SK-N-SH (cell line): ENCODE data around the gene ZNF341. TPM values are rescaled to one million over a fixed set of nuclear protein-coding genes. Genes with fewer than 3 reads are reported as not detected.

Source experiments
- CTCF ChIA-PET: fragments of 300-600, 350-600 bp; formaldehyde crosslinking; extraction: SDS; loops from one replicate; lab custom pipeline; 2021; lab: Yijun Ruan, JAX
- POLR2A ChIA-PET: fragments of 350-600 bp; sonication (Branson Sonifier 250); formaldehyde crosslinking; extraction: SDS; loops from one replicate; lab custom pipeline; 2020; ENCODE audit warnings: antibody characterized with exemption, inconsistent platforms; lab: Yijun Ruan, JAX
- DNase-seq: peaks from one replicate; pipeline ENCODE4 v3.0.0; 2012
- H2AFZ ChIP-seq: fragments of 200-600 bp; sonication (generic); 2 replicates; pipeline ENCODE4 v1.8.1; 2016; ENCODE audit warnings: antibody characterized with exemption, mild to moderate bottlenecking, low read depth
- H3F3A ChIP-seq: fragments of 200-600 bp; sonication (generic); replicated peaks from 2 replicates; pipeline ENCODE3; 2016; ENCODE audit warnings: antibody characterized with exemption, mild to moderate bottlenecking; ENCODE audit not compliant: insufficient read depth
- H3K27ac ChIP-seq, 2 experiments: fragments of 200-500 bp in 1 of 2; fragments of 200-600 bp in 1 of 2; sonication (Bioruptor generic) in 1 of 2; sonication (generic), shearing (Covaris generic) in 1 of 2; 2 replicates each; pipeline versions ENCODE4 v1.5.1 to v1.6.1; 2014 to 2016; ENCODE audit warnings: low read depth in 2 of 2, inconsistent platforms in 1 of 2, low read length in 1 of 2, mild to moderate bottlenecking in 1 of 2, mixed read lengths in 1 of 2
- H3K27me3 ChIP-seq: fragments of 200-600 bp; sonication (generic), shearing (Covaris generic); 2 replicates; pipeline ENCODE4 v1.6.1; 2016; ENCODE audit warnings: mixed run types; ENCODE audit not compliant: insufficient read depth
- H3K36me3 ChIP-seq, 2 experiments: fragments of 200-500 bp in 1 of 2; fragments of 200-600 bp in 1 of 2; sonication (Bioruptor generic) in 1 of 2; sonication (generic) in 1 of 2; replicated peaks in 1 of 2; 2 replicates each; pipeline versions ENCODE3 to v1.5.1; 2014 to 2016; ENCODE audit warnings: low read length in 1 of 2, mild to moderate bottlenecking in 1 of 2; ENCODE audit not compliant: insufficient read depth in 2 of 2, control insufficient read depth in 1 of 2
- H3K4me1 ChIP-seq, 2 experiments: fragments of 200-500 bp in 1 of 2; fragments of 200-600 bp in 1 of 2; sonication (Bioruptor generic) in 1 of 2; sonication (generic), shearing (Covaris generic) in 1 of 2; 2 replicates each; pipeline versions ENCODE4 v1.5.1 to v1.6.1; 2014 to 2016; ENCODE audit warnings: low read depth in 1 of 2, low read length in 1 of 2, mixed run types in 1 of 2; ENCODE audit not compliant: insufficient read depth in 2 of 2, control insufficient read depth in 1 of 2
- H3K4me2 ChIP-seq: fragments of 200-600 bp; sonication (generic), shearing (Covaris generic); 2 replicates; pipeline ENCODE4 v1.6.1; 2017; ENCODE audit warnings: mixed run types
- H3K4me3 ChIP-seq, 2 experiments: fragments of 200-500 bp in 1 of 2; fragments of 200-600 bp in 1 of 2; sonication (Bioruptor generic) in 1 of 2; sonication (generic), shearing (Covaris generic) in 1 of 2; 2 replicates each; pipeline versions ENCODE4 v1.5.1 to v1.8.1; 2014 to 2016; ENCODE audit warnings: low read depth in 2 of 2, inconsistent platforms in 1 of 2, low read length in 1 of 2, mild to moderate bottlenecking in 1 of 2, mixed read lengths in 1 of 2, moderate library complexity in 1 of 2
- H3K79me2 ChIP-seq: fragments of 200-600 bp; sonication (generic); 2 replicates; pipeline ENCODE4 v1.8.1; 2017; ENCODE audit warnings: mild to moderate bottlenecking; ENCODE audit not compliant: insufficient read depth
- H3K9ac ChIP-seq: fragments of 200-600 bp; sonication (generic); 2 replicates; pipeline ENCODE4 v1.6.1; 2017; ENCODE audit warnings: mixed run types
- H3K9me2 ChIP-seq: fragments of 200-600 bp; sonication (generic); 2 replicates; pipeline ENCODE4 v1.6.1; 2017; ENCODE audit warnings: mixed run types
- H3K9me3 ChIP-seq: fragments of 200-600 bp; sonication (generic); 2 replicates; pipeline ENCODE4 v1.6.1; 2017; ENCODE audit warnings: mixed run types, mild to moderate bottlenecking, moderate library complexity
- H4K20me1 ChIP-seq: fragments of 200-600 bp; sonication (generic); 2 replicates; pipeline ENCODE4 v1.6.1; 2017; ENCODE audit warnings: mild to moderate bottlenecking, mixed run types; ENCODE audit not compliant: insufficient read depth
- CHD2 ChIP-seq: fragments of 150-350 bp; IDR thresholded peaks from 2 replicates; pipeline ENCODE4 v1.6.1; 2018; ENCODE audit warnings: low read length; ENCODE audit not compliant: partially characterized antibody
- CTCF ChIP-seq: fragments of 200-600 bp; sonication (generic); IDR thresholded peaks from 2 replicates; pipeline ENCODE4 v1.6.1; 2017; ENCODE audit warnings: antibody characterized with exemption, mild to moderate bottlenecking, moderate library complexity
- ELF1 ChIP-seq: IDR thresholded peaks from 2 replicates; pipeline ENCODE4 v1.4.0; 2012
- EP300 ChIP-seq, 2 experiments: IDR thresholded peaks; 2 replicates each; pipeline versions ENCODE4 v1.4.0 to v1.6.1; 2012; ENCODE audit warnings: borderline replicate concordance in 1 of 2, low read depth in 1 of 2, low read length in 1 of 2
- EZH2phosphoT487 ChIP-seq: fragments of 200-600 bp; sonication (generic); IDR thresholded peaks from 2 replicates; pipeline ENCODE4 v1.6.1; 2017; ENCODE audit warnings: low read depth, mixed run types, mild to moderate bottlenecking, antibody characterized with exemption, moderate library complexity, borderline replicate concordance
- FOXM1 ChIP-seq: IDR thresholded peaks from 2 replicates; pipeline ENCODE4 v1.4.0; 2012; ENCODE audit warnings: low read depth, mild to moderate bottlenecking
- GABPA ChIP-seq: IDR thresholded peaks from 2 replicates; pipeline ENCODE4 v1.4.0; 2012; ENCODE audit warnings: low read depth, mild to moderate bottlenecking
- GATA2 ChIP-seq: sonication (generic); formaldehyde crosslinking; IDR thresholded peaks from 2 replicates; pipeline ENCODE4 v1.5.0; 2020; ENCODE audit warnings: mild to moderate bottlenecking, missing genetic modification reagents
- IRF3 ChIP-seq: fragments of 150-350 bp; IDR thresholded peaks from 2 replicates; pipeline ENCODE4 v1.6.1; 2016; ENCODE audit warnings: mild to moderate bottlenecking, low read depth, low read length
- JUND ChIP-seq: IDR thresholded peaks from 2 replicates; pipeline ENCODE4 v1.4.0; 2012
- MXI1 ChIP-seq: IDR thresholded peaks from 2 replicates; pipeline ENCODE4 v1.6.1; 2012; ENCODE audit warnings: mild to moderate bottlenecking, low read depth, low read length, improper control_type of control experiment
- NFIC ChIP-seq: IDR thresholded peaks from 2 replicates; pipeline ENCODE4 v1.4.0; 2012; ENCODE audit warnings: borderline replicate concordance
- NRF1 ChIP-seq: IDR thresholded peaks from 2 replicates; pipeline ENCODE4 v1.6.1; 2012; ENCODE audit warnings: low read depth, mild to moderate bottlenecking, low read length
- POLR2AphosphoS5 ChIP-seq: IDR thresholded peaks from 2 replicates; pipeline ENCODE4 v1.6.1; 2012; ENCODE audit warnings: low read depth, low read length
- RAD21 ChIP-seq: IDR thresholded peaks from 2 replicates; pipeline ENCODE4 v1.6.1; 2012; ENCODE audit warnings: mild to moderate bottlenecking, low read length
- RXRA ChIP-seq: IDR thresholded peaks from 2 replicates; pipeline ENCODE4 v1.4.0; 2012; ENCODE audit warnings: low read depth, mild to moderate bottlenecking, borderline replicate concordance
- SIN3A ChIP-seq: IDR thresholded peaks from 2 replicates; pipeline ENCODE4 v1.6.1; 2012; ENCODE audit warnings: low read depth, mild to moderate bottlenecking, low read length, moderate library complexity, borderline replicate concordance
- TCF12 ChIP-seq: IDR thresholded peaks from 2 replicates; pipeline ENCODE4 v1.4.0; 2012
- TEAD4 ChIP-seq: IDR thresholded peaks from 2 replicates; pipeline ENCODE4 v1.4.0; 2012; ENCODE audit warnings: mild to moderate bottlenecking, borderline replicate concordance; ENCODE audit not compliant: insufficient read depth
- USF1 ChIP-seq: IDR thresholded peaks from 2 replicates; pipeline ENCODE4 v1.4.0; 2012; ENCODE audit warnings: low read depth, borderline replicate concordance
- YY1 ChIP-seq: IDR thresholded peaks from 2 replicates; pipeline ENCODE4 v1.4.0; 2012; ENCODE audit warnings: low read depth, mild to moderate bottlenecking
- WGBS: methylation state at CpG from one replicate; pipeline ENCODE4 v1.1.6; 2017; ENCODE audit warnings: low lambda C conversion rate; 5-methylcytosine and 5-hydroxymethylcytosine counted together
- polyA plus RNA-seq, 3 experiments: library from polyadenylated mRNA; depleted of rRNA; stranded (reverse); fragments of >200 nt; gene quantifications; 2 replicates each; pipeline ENCODE4 v1.2.3, GENCODE V29; 2012
- TF ChIP-seq, protein P1 (sequence below): IDR thresholded peaks from 2 replicates; pipeline ENCODE4 v1.4.0; 2012; ENCODE audit warnings: low read depth
- TF ChIP-seq, protein P2 (sequence below): fragments of 150-350 bp; IDR thresholded peaks from 2 replicates; pipeline ENCODE4 v1.6.1; 2017; ENCODE audit warnings: antibody characterized with exemption, low read length, low read depth, borderline replicate concordance

The ZNF341 gene
- polyA plus RNA-seq, 1 of the 3 experiments (the other 2 are of a cell fraction): 3.2 TPM

DNA sequence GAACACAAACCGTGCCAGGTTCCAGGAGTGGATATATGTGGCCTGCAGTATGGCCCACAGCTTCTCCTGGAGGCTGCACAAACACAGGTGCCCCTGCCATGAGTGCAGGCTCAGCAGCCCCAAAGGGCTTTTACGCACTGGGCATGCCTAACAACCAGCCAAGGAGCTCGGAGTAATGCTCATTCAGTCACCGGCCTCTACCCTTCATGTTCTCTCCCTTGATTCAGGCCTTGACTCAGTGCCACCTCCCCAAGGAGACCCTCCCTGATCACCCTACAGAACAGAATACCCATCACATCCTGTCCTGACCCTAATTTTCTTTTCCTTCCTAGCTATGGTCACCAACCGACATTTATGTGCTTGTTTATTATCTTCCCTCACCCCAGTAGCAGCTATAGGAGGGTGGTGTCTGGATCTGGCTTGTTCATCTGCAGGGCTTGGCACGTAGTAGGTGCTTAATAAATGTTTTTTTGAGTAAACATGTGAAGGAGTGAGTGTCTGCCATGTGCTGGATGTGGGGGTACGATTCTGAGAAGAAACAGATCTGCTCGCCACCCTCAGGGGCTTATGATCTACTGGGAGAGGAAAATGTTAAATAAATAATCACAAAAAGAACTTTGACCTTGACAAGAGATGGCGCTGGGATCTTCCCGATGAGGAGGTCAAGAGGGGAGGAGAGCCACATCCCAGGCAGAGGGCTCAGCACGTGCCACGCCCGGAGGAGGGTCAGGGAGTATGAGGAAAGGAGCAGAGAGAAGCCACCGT lies 20.9 kb upstream of the ZNF341 start:
- H3F3A ChIP-seq: no peaks in the 10 kb centered on the region
- H3K4me3 ChIP-seq: no peak overlapping the region
- 82% methylated on average over 14 of the region's 14 CpGs for WGBS
- no peaks in the 10 kb centered on the region for H3K9me3 ChIP-seq
- CTCF ChIA-PET: no interaction called here
- no peak overlapping the region for H3K9ac ChIP-seq
- TF ChIP-seq FOXM1: no peak
- TF ChIP-seq MXI1: no peak
- no peak for TF ChIP-seq EP300 (IDR thresholded peaks at IDR 0.05; ENCODE audit: borderline replicate concordance in 1 of 2, low read depth in 1 of 2, low read length in 1 of 2)
- no peak for TF ChIP-seq RXRA
- no peak for TF ChIP-seq SIN3A
- TF ChIP-seq USF1: no peak
- TF ChIP-seq TEAD4: no peak
- TF ChIP-seq CHD2: no peak
- no peak for TF ChIP-seq POLR2AphosphoS5
- TF ChIP-seq NRF1: no peak
- TF ChIP-seq, protein P1, sequence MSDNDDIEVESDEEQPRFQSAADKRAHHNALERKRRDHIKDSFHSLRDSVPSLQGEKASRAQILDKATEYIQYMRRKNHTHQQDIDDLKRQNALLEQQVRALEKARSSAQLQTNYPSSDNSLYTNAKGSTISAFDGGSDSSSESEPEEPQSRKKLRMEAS: no peak
- TF ChIP-seq GABPA: no peak
- no peak for TF ChIP-seq TCF12
- TF ChIP-seq GATA2 (CRISPR knock-in tag): no peak
- TF ChIP-seq ELF1: no peak
- TF ChIP-seq NFIC: no peak
- TF ChIP-seq, all 33 proteins: peak for 0
- no peak overlapping the region for H2AFZ ChIP-seq
- no peaks in the 10 kb centered on the region for H4K20me1 ChIP-seq
- H3K9me2 ChIP-seq: no peaks in the 10 kb centered on the region
- H3K4me2 ChIP-seq: no peak overlapping the region
- no peak overlapping the region for H3K27ac ChIP-seq
- H3K36me3 ChIP-seq: peaks cover 0 to 5% of the 10 kb centered on the region in 2 experiments
- H3K79me2 ChIP-seq: no peaks in the 10 kb centered on the region
- H3K27me3 ChIP-seq: no peaks in the 10 kb centered on the region
- no peaks in the 10 kb centered on the region for H3K4me1 ChIP-seq
- no peak for DNase-seq
- POLR2A ChIA-PET: no interaction called here

GRCh38 chr20:33711446-33711738 lies 20.4 kb upstream of the ZNF341 start:
- Histone ChIP-seq H3K9ac (no peak overlapping the region), H3K4me2 (no peak overlapping the region), H3F3A (no peaks in the 10 kb centered on the region), H2AFZ (no peak overlapping the region), H3K27me3 (no peaks in the 10 kb centered on the region), H3K27ac (no peak overlapping the region), H3K79me2 (no peaks in the 10 kb centered on the region), H3K36me3 (peaks cover 0 to 5% of the 10 kb centered on the region in 2 experiments), H3K4me3 (no peak overlapping the region), H3K9me3 (no peaks in the 10 kb centered on the region), H3K9me2 (no peaks in the 10 kb centered on the region), H4K20me1 (no peaks in the 10 kb centered on the region), H3K4me1 (no peaks in the 10 kb centered on the region)
- ChIA-PET POLR2A (no interaction called here), CTCF (no interaction called here)
- WGBS: 64% methylated on average over 1 of the region's 1 CpG
- DNase-seq: no peak
- TF ChIP-seq, protein P1: no peak
- TF ChIP-seq EZH2phosphoT487 (no peak), NFIC (no peak), GABPA (no peak), YY1 (no peak), TEAD4 (no peak), NRF1 (no peak), IRF3 (no peak), RAD21 (no peak), CTCF (no peak), JUND (no peak), TCF12 (no peak), CHD2 (no peak)
- TF ChIP-seq, protein P2, sequence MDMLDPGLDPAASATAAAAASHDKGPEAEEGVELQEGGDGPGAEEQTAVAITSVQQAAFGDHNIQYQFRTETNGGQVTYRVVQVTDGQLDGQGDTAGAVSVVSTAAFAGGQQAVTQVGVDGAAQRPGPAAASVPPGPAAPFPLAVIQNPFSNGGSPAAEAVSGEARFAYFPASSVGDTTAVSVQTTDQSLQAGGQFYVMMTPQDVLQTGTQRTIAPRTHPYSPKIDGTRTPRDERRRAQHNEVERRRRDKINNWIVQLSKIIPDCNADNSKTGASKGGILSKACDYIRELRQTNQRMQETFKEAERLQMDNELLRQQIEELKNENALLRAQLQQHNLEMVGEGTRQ: no peak
